Head of caudate nucleus (tissue), 42 donors: ENCODE measurements around the gene KRT6B.
"Not testable (repeated sequence)": the region's sequence is repeated elsewhere in the genome, so short reads cannot be mapped to it uniquely, and the experiment has no call there.

ENCODE experiments used
- DNase-seq, 42 donors: peaks; one replicate each; pipeline versions ENCODE4 v3.0.0 to v3.0.0-alpha.2; 2020 to 2021; ENCODE audit warnings: mixed read lengths in 7 of 42
- intact Hi-C: fragments of 100-400 bp; cut with DNase I; formaldehyde crosslinking; loops from one replicate; pipeline ENCODE4 v1.15.0; 2022

KRT6B gene

DNA sequence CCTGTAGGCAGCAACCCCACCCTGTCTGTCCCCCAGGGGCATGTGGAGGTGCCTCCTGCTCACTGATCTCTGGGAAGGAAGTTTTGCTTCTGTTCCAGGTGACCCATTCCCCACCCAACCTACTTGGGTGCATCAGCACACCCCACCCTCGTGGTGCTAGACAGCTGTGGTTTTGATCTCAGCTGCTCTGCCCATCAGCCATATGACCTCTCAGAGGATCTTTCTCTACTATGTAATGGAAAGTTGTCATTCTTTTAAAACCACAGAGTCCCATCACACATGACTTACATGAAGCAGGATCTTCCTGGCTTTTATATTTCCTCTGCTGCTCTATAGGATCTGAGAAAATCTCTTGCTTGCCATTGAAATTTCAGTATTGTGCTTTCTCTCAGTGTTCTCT is 32.3 kb downstream of the KRT6B start:
- DNase-seq: no peak
- intact Hi-C loops: no loop called here

DNA sequence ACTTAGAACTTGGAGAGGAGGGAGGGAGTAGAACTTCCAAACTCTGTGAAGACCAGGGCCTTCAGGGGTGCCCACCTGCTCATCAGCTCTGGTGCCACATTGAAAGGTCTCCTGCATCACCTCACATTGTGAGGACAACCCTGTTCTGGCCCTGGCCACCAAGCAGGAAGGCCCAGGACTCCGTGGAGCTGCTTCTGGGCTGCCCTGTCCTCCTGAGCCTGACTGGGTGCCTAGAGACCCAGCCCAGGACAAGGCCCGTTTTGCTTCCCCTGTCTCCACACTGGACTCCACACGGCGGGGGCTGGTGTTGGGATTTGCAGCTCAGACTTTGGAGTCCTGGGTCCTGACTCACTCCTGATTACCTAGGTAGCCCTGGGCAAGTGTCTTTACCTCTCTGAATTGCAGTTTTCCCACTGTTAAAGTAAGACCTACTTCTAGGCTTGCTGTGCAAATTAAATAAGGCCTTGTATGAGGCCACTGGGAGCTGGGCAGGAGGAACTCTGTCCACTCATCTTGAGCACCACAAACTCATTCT is 33.3 kb downstream of the KRT6B start:
- intact Hi-C loops: no loop called here
- DNase-seq: no peak

DNA sequence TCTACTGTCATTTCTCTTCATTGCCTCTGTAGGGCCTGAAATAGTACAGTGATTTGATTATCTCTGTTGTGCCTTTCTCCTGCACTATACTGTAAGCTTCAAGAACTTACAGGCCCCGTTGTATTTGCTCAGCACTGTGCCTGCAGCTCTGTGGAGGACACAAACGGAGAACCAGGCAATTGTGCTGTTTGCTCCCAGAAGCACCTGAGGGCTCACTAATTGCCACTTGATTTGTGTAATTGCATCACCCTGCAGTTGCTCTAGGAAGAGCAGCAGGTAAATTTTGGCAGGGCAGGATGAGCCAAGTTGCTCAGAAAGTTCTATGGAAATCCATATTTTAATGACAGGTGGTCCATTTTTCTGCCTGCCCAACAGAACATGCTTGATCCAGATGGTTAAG is 34.2 kb downstream of the KRT6B start:
- intact Hi-C loops: no loop called here
- DNase-seq: no peak

GRCh38 chr12:52416795-52417194 is 35.2 kb downstream of the KRT6B start:
- intact Hi-C loops: no loop called here
- no peak for DNase-seq

DNA sequence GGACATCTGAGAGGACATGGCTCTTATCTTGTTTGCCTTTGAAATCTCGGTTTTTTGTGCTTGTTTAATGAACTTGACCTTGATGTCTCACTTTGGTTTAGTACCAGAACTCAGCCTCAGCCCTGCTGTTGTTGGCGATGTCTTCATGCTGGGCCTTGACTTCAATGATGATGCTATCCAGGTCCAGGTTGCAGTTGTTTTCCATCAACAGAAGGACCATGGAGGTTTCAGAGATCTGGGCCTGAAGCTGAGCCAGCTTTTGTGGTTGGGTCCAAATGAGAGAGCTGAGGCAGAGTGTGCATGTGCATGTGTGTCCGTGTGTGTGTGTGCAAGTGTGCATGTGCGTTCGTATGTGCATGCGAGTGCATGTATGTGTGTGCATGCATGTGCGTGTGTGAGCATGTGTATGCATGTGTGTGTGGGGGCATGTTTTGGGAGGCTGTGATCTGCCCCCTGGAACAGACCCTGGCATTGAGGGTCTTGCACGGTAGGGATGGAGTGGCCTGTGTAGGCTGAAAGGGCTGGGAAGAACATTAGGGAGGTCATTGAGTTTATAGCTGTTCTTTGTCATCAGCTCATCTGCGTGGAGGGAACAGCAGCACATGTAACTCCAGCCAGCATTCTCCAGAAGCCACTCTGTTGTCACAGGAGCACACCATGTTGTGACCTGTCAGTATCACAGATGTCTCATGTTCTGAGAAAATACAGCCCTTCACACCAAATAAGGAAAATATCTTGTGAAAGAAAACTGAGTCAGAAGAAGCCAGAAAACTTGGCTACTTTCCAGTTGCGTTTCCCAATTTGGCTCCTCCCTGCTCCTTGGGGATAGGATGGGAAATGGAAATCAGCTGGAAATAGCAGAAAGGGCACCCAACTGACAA is 35.8 kb downstream of the KRT6B start:
- intact Hi-C loops: no loop called here
- no peak for DNase-seq

- intact Hi-C loops: no loop called here
- no peak for DNase-seq
These were observed 37.0 kb downstream of the KRT6B start for GRCh38 chr12:52414936-52415335.

DNA sequence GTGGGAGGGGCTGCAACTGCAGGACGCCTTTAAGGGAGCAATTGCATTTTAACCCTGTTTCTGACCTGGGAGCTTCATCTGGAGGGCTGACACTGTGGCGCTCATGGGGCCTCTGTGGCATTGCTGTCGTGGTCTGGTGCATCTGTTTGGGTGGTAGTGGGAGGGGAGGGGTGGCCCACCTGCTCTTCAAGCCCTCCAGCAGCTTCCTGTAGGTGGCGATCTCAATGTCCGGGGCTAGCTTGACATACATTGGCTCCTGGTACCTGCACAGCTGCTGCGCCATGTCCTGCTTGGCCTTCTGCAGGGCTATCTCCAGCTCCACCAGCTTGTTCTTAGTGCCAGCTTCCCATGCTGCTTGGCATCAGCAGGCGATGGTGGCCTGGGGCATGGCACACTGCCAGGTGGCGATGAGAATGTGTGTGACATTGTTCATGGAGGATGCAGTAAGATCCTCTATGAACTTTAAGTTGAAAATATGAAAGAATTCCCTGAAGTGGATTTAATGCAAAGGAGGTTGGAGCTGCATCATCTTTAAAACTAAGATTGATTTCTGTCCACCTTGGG is 38.1 kb downstream of the KRT6B start:
- peak in 3 of 42 donors; percentile 15 to 47 (median 35) for DNase-seq
- intact Hi-C loops: no loop called here

DNA sequence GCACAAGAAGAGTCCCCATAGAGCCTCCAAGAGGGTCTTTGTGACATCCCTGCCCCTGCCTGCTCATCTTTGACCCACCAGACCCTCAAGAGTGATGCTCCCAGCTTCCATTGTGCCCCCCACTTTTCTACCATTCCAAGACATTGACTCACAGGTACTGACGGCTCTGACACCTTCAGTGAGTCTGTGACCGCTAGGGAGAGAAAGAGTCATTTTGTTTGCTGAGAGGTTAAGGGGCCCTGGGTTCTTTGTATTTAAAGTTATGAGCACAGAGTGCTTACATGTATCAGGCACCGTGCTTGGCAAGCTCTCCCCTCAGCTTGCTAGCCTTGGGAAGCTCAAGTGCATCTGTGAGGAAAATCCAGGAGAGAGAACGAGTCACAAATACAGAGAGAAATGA is 38.7 kb downstream of the KRT6B start:
- DNase-seq: no peak

DNA sequence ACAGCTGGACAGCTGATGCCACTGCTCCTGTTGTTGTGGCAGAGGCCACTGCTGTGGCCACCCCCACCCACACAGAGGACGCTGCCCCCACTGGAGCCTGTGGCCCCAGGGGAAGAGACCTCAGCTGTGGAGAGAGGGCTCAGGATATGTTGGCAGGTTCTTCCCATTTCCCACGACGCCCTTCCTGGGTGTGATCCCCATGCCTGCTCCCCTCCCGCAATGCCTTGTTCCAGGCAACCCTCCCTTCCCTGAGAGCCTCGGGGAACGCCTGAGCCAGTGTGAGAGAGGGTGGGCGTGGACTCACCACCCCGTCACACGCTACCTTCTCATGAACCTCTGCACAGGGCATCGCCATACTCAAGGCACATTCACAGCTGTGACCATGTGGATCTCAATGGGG is 40.1 kb downstream of the KRT6B start:
- intact Hi-C loops: no loop called here
- DNase-seq: no peak

More for the DNA sequence above, 38.7 kb downstream of the KRT6B start:
- intact Hi-C loops: no loop called here

GRCh38 chr12:52410589-52411248 is 41.2 kb downstream of the KRT6B start:
- intact Hi-C loops, DNase-seq: not testable (repeated sequence)

GRCh38 chr12:52407918-52408317 is 44.0 kb downstream of the KRT6B start:
- intact Hi-C loops: no loop called here

GRCh38 chr12:52405922-52406385 is 46.0 kb downstream of the KRT6B start, which contains the start of gene KRT82:
KRT82 (minus strand) TSS chr12:52406335; CDS start chr12:52406277, 58 bp downstream.
- intact Hi-C loops: no loop called here
- no peak for DNase-seq

More at GRCh38 chr12:52407918-52408317, 44.0 kb downstream of the KRT6B start:
- no peak for DNase-seq

- DNase-seq: no peak
- intact Hi-C loops: no loop called here
These were observed 47.0 kb downstream of the KRT6B start for GRCh38 chr12:52404951-52405350.

DNA sequence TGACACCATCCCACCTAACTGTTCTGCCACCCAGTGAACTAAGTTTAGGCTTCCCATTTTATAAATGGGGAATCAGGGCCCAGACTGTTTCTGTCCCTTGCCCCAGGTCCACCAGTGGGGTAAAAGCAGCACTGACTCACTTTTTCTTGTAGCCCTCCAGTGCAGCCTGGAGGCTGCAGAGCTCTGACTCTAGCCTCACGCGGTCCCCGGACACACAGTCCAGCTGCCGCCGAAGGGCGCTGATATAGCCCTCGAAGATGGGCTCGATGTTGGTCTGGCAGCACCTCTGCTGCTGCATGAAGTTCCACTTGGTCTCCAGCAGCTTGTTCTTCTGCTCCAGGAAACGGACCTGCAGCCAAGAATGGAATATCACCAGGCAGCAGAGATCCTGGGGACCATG is 48.4 kb downstream of the KRT6B start:
- intact Hi-C loops: no loop called here
- no peak for DNase-seq

- no peak for DNase-seq
- intact Hi-C loops: no loop called here
These were observed 48.9 kb downstream of the KRT6B start for GRCh38 chr12:52402873-52403540.

GRCh38 chr12:52402377-52402776 is 49.6 kb downstream of the KRT6B start:
- no peak for DNase-seq
- intact Hi-C loops: no loop called here

DNA sequence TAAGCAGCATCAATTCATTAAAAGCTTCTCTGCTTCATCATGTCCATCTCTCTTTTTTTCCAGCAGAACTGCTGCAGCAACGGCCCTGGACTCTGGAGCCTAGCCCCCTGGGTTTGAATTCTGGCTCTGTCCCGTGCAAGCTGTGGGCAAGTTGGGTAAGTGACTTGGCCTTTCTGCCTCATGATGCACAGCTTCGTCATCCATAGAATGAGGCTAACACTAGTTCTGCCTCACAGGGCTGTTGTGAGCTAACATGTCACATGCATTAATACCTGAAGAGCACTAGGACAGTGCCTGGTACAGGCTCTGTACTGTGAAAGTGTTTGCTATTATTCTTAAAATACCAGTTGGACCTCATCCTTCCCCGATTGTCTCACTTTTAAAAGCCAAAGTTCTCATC is 50.0 kb downstream of the KRT6B start:
- intact Hi-C loops: no loop called here

GRCh38 chr12:52401526-52401925 is 50.4 kb downstream of the KRT6B start:
- DNase-seq: no peak
- intact Hi-C loops: no loop called here

More for the DNA sequence above, 50.0 kb downstream of the KRT6B start:
- no peak for DNase-seq

DNA sequence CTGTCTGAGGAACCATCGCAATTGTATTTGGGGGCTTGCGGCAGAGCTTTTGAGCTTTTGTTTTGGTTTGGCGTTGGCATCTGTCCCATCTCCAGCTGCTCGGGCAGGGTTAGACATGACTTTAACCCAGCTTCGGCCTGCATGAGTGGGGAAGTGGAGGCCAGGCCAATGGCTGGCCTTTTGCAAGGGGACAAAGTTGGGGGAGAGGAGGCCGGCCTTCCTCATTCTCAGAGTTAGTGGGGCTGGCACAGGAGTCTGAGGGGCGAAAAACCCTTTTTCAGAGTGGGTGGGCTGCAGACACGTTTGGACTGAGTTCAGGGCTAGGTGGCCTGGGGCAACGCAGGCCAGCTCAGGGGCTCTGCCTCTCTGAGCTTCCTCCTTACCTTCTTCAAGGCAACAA is 51.0 kb downstream of the KRT6B start:
- DNase-seq: no peak
- intact Hi-C loops: no loop called here
